H1 (cell line): ENCODE results near the gene NID1. TPM values are rescaled to one million over a fixed set of nuclear protein-coding genes. Genes with fewer than 3 reads are reported as not detected.

Experiments
- CEBPB ChIP-seq: IDR thresholded peaks from 2 replicates; pipeline ENCODE4 v1.6.1; 2012; ENCODE audit warnings: low read depth, low read length
- HDAC6 ChIP-seq: IDR thresholded peaks from one replicate; pipeline ENCODE4 v1.7.1; 2012; ENCODE audit warnings: low read depth, mild to moderate bottlenecking, inconsistent platforms, low read length, moderate library complexity
- PHF8 ChIP-seq: fragments of 200-600 bp; sonication (generic); conservative IDR thresholded peaks from 2 replicates; pipeline ENCODE4 v1.7.1; 2012; ENCODE audit warnings: low read depth, mild to moderate bottlenecking, inconsistent platforms, low read length, moderate library complexity
- polyA plus RNA-seq, 7 experiments: library from polyadenylated mRNA; depleted of rRNA in 3 of 7; stranded (reverse) in 5 of 7; unstranded in 2 of 7; fragments of >200 nt in 5 of 7; fragments of 200-250 nt in 2 of 7; gene quantifications; 1 replicate in 5 of 7; 2 replicates in 1 of 7; 4 replicates in 1 of 7; pipeline versions ENCODE4 v1.2.1 to v1.2.3, GENCODE V29; 2011 to 2013; ENCODE audit warnings: missing spikeins in 2 of 7, mixed read lengths in 2 of 7
- total RNA-seq: library from RNA; stranded (reverse); fragmentation: NEBNext Ultra II Directional; extraction: Animal tissue kit (Norgen Biotek cat#: 25700); gene quantifications from 2 replicates; pipeline ENCODE4 v1.2.1, GENCODE V29; 2021

Gene NID1
- total and polyA plus RNA-seq, 2 of the 8 experiments (the other 6 are each of a cell fraction or from before 2014, with no cell fraction given): 20.9 to 25.4 TPM

DNA sequence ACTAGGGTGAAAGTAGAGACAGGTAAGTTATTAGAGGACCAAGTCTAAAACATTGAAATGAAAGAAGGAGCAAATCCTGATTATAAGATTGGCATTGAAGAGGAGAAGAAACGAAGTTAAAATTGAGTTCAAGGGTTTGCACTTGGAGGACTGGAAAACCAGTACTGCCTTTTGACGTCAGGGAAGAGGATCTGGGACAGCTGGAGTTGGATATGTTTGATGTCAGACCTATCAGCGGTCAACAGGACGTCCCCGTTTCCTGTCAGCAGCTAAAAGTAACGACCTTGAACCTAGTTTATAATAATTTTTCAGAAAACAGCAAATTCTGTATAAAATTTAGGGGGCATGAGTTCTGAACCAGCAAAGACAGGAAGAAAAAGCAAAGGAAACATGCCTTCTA, 1.2 kb upstream of the NID1 start (continued):
- TF ChIP-seq CEBPB (no peak), PHF8 (no peak), HDAC6 (no peak)
